ENCODE measurements around the gene ATP6V0B. TPM values are rescaled to one million over a fixed set of nuclear protein-coding genes. Genes with fewer than 3 reads are reported as not detected.

The ATP6V0B gene
- total and polyA plus RNA-seq, 2 of the 13 experiments (the other 11 are each of a cell fraction or from before 2014, with no cell fraction given), result 157 to 161 TPM

GRCh38 chr1:43968348-43968948, 6.3 kb upstream of the ATP6V0B start (continued):
- TF ChIP-seq ZNF512B (CRISPR knock-in tag; IDR thresholded peaks at IDR 0.05; ENCODE audit: borderline replicate concordance), result no peak
- TF ChIP-seq RFX5 (IDR thresholded peaks at IDR 0.05; ENCODE audit: low read depth, low read length), result no peak
- TF ChIP-seq ZBTB40 (IDR thresholded peaks at IDR 0.05), result no peak
- TF ChIP-seq ZBTB40 (CRISPR knock-in tag; IDR thresholded peaks at IDR 0.05), result no peak
- TF ChIP-seq KLF9 (CRISPR knock-in tag; IDR thresholded peaks at IDR 0.05; ENCODE audit: low read depth), result no peak
- TF ChIP-seq ZNF446 (CRISPR knock-in tag; IDR thresholded peaks at IDR 0.05), result no peak
- TF ChIP-seq MED1 (CRISPR knock-in tag; IDR thresholded peaks at IDR 0.05), result no peak
- TF ChIP-seq ZNF331 (CRISPR knock-in tag; IDR thresholded peaks at IDR 0.05), result peak; percentile 62; the same call in 1 of the 2 replicates
- no peak for TF ChIP-seq HIVEP1 (CRISPR knock-in tag; IDR thresholded peaks at IDR 0.05)
- TF ChIP-seq ZNF724P (CRISPR knock-in tag; IDR thresholded peaks at IDR 0.05; ENCODE audit: borderline replicate concordance), result no peak
- TF ChIP-seq ZNF792 (CRISPR knock-in tag; IDR thresholded peaks at IDR 0.05), result 0 out of 2 replicates have a peak, but pooled peaks have one; percentile 58
- no peak for TF ChIP-seq KLF12 (CRISPR knock-in tag; IDR thresholded peaks at IDR 0.05; ENCODE audit: borderline replicate concordance)
- 0 out of 2 replicates have a peak, but pooled peaks have one; percentile 34 for TF ChIP-seq ZNF580 (CRISPR knock-in tag; IDR thresholded peaks at IDR 0.05; ENCODE audit: borderline replicate concordance, low read depth)
- TF ChIP-seq GATAD1 (CRISPR knock-in tag; IDR thresholded peaks at IDR 0.05), result no peak
- no peak for TF ChIP-seq SRF (IDR thresholded peaks at IDR 0.05; ENCODE audit: low read depth, low read length)
- no peak for TF ChIP-seq GTF3A (CRISPR knock-in tag; conservative IDR thresholded peaks at IDR 0.05)
- TF ChIP-seq SKIL (CRISPR knock-in tag; IDR thresholded peaks at IDR 0.05; ENCODE audit: borderline replicate concordance), result no peak

Data from HepG2 (cell line).